Neuron (in vitro differentiated cells): Measurements from ENCODE around the gene EXO1.
"Not testable (repeated sequence)": the region's sequence is repeated elsewhere in the genome, so short reads cannot be mapped to it uniquely, and the experiment has no call there.

ENCODE experiments used
- H2AFZ ChIP-seq: one replicate; pipeline ENCODE4 v1.6.1; 2013; ENCODE audit warnings: low read depth, mild to moderate bottlenecking, inconsistent platforms, low read length, moderate library complexity
- H3K27me3 ChIP-seq: one replicate; pipeline ENCODE4 v1.6.1; 2013; ENCODE audit warnings: low read length; ENCODE audit not compliant: insufficient read depth
- H3K36me3 ChIP-seq: one replicate; pipeline ENCODE4 v1.6.1; 2013; ENCODE audit warnings: low read length; ENCODE audit not compliant: insufficient read depth
- H3K4me1 ChIP-seq: one replicate; pipeline ENCODE4 v1.6.1; 2013; ENCODE audit warnings: low read length; ENCODE audit not compliant: insufficient read depth
- H3K4me3 ChIP-seq: 2 replicates; pipeline ENCODE4 v1.5.1; 2013; ENCODE audit warnings: mild to moderate bottlenecking, low read length, moderate library complexity
- H3K9me3 ChIP-seq: one replicate; pipeline ENCODE4 v1.6.1; 2013; ENCODE audit warnings: low read length

The EXO1 gene

DNA sequence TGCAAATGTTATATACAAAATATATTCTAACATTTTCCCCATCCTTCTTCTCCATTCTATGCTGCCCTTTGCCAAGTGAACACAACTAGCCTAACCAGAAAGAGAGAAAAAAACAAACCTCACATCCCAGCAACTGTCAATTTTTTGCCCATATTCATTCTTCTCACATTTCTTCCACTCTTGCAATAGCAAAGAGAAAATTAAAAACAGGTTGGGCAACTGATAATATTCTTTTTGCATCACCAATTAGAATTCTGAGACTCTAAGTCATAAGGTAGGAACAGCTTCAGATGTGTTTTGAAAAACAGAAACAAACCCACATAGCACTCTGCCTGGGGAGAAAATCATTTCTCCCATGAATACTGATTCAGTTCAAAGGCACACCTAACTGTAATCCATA is 25.2 kb upstream of the EXO1 start:
- Histone ChIP-seq H3K4me3 (no peak overlapping the region), H3K4me1 (no peaks in the 10 kb centered on the region), H3K27me3 (no peaks in the 10 kb centered on the region), H3K9me3 (no peaks in the 10 kb centered on the region), H3K36me3 (no peaks in the 10 kb centered on the region), H2AFZ (no peak overlapping the region)

DNA sequence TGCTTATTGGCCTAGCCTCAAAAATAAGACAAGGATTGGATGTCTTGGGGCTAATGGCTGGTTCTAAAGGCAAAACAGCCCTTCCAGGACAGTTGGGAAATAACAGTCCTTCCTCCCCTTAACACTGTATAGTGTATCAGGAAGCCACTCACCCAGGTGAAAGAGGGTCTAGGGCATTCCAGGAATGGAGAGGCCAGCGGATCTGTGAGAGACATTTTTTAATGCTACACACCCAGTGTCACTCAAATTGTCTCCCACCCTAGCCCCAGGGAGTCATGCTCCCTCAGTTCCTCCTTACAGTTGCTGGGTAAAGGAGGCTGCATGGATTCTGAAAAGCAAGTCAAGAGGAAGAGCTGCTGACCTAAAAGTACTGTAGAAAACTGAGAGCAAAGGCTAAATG is 24.1 kb upstream of the EXO1 start:
- Histone ChIP-seq H3K4me1 (peaks cover 5% of the 10 kb centered on the region), H2AFZ (no peak overlapping the region), H3K9me3 (no peaks in the 10 kb centered on the region), H3K4me3 (peak overlapping the region; percentile 8), H3K36me3 (no peaks in the 10 kb centered on the region), H3K27me3 (peaks cover 3% of the 10 kb centered on the region)

DNA sequence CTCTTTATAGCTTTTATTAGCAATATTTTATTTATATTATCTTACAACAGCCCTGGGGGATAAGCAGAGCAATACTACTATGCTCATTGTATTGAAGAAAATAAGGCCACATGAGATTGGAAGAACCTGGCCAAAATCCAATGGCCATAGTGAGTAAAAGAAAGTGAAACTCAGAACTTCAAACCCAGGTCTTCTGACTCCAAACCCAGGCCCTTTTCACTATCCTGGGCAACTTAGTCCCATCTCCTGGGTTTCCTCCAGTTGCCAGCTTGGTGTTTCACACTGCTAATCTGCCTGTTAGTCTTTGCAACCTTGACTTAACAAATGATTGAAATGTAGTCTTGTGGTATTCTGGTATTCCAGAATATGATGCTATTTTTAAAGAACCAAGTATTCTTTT is 22.4 kb upstream of the EXO1 start:
- H3K36me3 ChIP-seq: no peaks in the 10 kb centered on the region
- peaks cover 3% of the 10 kb centered on the region for H3K27me3 ChIP-seq
- H3K9me3 ChIP-seq: no peaks in the 10 kb centered on the region
- no peak overlapping the region for H3K4me3 ChIP-seq
- H3K4me1 ChIP-seq: peaks cover 5% of the 10 kb centered on the region
- no peak overlapping the region for H2AFZ ChIP-seq

DNA sequence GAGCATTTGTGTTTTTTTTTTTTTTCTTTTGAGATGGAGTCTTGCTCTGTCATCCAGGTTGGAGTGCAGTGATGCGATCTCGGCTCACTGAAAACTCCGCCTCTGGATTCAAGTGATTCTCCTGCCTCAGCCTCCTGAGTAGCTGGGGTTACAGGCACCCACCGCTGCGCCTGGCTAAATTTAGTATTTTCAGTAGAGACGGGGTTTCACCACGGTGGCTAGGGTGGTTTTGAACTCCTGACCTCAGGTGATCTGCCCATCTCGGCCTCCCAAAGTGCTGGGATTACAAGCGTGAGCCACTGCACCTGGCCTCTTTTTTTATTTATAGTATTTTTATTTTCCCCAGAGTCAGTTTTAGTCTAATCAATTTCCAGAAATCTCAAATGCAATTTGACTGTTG is 21.4 kb upstream of the EXO1 start:
- H3K27me3 ChIP-seq: not testable (repeated sequence)

DNA sequence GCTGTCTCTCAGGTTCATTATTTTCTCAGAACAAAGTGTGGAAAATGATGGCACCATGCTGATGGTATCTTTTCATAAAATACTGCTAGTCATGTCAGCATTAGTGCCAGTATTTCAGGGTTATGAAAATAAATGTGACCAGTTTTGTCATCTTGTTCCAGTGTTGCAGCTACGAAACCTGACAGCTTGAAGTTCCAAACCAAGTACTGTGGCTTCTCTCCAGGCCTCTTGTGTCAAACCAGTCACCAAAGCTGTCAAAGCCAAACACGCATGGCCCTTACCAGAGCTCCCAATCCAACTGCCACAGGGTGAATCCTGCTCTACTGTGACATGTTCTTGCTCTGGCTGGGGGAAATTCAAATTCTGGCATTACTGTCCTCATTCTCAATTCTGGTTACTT is 20.7 kb upstream of the EXO1 start:
- H2AFZ ChIP-seq: no peak overlapping the region

More for the DNA sequence above, 21.4 kb upstream of the EXO1 start:
- H3K36me3 ChIP-seq, H2AFZ ChIP-seq, H3K4me1 ChIP-seq, H3K4me3 ChIP-seq, H3K9me3 ChIP-seq: not testable (repeated sequence)

DNA sequence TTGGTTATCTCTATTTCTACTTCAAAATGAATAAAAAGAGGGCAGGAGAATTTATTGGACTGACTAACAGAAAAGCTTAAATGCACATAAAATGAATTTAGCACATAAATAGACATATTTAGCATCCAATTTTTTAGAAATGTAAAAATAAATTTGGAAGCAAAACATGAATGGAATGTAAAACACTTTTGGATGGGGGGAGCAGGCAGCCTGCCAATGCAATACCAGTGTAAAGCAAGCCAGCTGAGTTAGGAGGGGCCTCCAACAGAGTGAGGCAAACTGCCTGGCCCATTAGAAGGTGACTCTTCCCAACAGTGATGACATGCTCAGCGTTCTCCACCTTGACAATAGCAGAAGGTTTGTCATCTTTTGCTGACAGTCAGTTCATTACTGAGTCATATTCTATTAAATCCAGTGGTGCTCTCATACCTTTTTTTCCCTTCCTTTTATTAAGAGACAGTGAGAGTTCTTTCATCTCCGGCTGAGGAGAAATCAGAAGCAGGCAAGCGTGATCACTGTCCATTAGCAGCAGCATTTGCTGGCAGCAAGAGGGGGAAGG is 19.5 kb upstream of the EXO1 start:
- Histone ChIP-seq H3K27me3 (peaks cover 3% of the 10 kb centered on the region), H3K4me1 (peaks cover 5% of the 10 kb centered on the region), H3K36me3 (no peaks in the 10 kb centered on the region), H2AFZ (no peak overlapping the region), H3K4me3 (no peak overlapping the region), H3K9me3 (no peaks in the 10 kb centered on the region)

More for the DNA sequence above, 20.7 kb upstream of the EXO1 start:
- peaks cover 3% of the 10 kb centered on the region for H3K27me3 ChIP-seq
- no peaks in the 10 kb centered on the region for H3K36me3 ChIP-seq
- no peak overlapping the region for H3K4me3 ChIP-seq
- no peaks in the 10 kb centered on the region for H3K9me3 ChIP-seq
- H3K4me1 ChIP-seq: peaks cover 5% of the 10 kb centered on the region

DNA sequence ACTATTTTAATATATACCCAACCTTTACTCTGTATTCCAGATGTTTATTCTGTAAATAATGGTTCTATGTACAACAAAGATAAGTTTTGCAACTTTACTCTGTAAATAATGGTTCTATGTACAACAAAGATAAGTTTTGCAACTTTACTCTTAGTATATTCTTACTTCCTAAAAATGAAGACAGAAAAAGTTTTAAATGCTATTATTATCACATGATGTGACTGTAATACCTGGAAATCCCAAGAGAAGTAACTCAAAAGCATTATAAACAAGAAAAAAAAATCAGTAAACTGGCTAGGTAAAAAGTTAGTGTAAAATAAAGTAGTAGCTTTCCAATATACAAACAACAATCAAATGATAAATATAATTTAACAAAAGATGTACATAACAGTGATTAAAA is 18.5 kb upstream of the EXO1 start:
- Histone ChIP-seq H3K27me3 (peaks cover 3% of the 10 kb centered on the region), H3K4me3 (no peak overlapping the region), H2AFZ (no peak overlapping the region), H3K4me1 (peaks cover 5% of the 10 kb centered on the region), H3K36me3 (no peaks in the 10 kb centered on the region), H3K9me3 (no peaks in the 10 kb centered on the region)

DNA sequence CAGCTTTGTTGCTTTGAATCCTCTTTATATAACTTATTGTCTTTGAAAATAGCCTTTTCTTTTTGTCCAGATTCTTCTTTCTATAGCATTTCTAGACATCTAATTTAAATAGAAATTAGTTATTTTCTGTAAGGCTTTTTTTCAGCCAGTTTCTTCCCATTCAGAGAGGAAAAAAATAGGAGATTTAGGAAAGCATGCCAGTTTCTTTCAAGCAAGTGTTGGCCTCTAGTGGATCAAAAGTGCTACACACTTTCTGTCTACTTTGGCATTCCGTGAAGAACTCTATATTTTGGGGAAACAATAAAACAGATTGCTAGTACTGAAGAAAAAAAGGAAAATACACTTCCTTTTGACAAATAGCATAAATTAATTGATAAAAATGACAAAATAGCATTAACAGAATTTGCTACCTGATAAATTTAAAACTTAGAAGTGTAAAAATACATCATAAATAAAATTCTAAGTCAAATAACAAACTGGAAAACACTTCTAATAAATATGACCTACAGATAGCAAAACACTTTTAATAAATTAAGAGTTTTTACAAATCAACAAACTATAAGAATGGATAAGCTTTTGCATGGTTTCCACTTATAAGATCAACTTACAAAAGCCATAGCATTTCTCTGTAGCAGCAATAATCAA is 13.1 kb upstream of the EXO1 start:
- H3K27me3 ChIP-seq: peaks cover 4% of the 10 kb centered on the region
- H3K4me1 ChIP-seq: no peaks in the 10 kb centered on the region
- H3K4me3 ChIP-seq: no peak overlapping the region
- H3K36me3 ChIP-seq: no peaks in the 10 kb centered on the region
- no peak overlapping the region for H2AFZ ChIP-seq
- H3K9me3 ChIP-seq: no peaks in the 10 kb centered on the region

DNA sequence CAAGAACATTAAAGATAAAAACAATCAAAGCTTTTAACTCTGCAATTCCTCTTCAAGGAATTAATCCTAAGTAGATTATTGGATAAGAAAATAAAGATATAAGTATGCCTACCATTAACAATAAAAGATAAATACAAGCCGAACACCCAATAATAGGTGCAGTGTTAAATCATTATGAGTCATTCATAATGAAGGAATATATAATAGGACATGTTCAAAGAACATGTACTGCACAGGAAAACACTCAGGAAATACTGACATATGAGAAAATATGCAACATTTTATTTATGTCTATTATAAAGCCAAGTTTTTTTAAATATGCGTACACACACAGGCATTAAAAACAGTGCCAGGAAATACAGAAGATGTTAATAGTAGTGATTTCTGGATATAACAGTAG is 11.1 kb upstream of the EXO1 start:
- Histone ChIP-seq H3K27me3 (peaks cover 4% of the 10 kb centered on the region), H2AFZ (no peak overlapping the region), H3K9me3 (no peaks in the 10 kb centered on the region), H3K4me1 (no peaks in the 10 kb centered on the region), H3K36me3 (no peaks in the 10 kb centered on the region), H3K4me3 (no peak overlapping the region)

DNA sequence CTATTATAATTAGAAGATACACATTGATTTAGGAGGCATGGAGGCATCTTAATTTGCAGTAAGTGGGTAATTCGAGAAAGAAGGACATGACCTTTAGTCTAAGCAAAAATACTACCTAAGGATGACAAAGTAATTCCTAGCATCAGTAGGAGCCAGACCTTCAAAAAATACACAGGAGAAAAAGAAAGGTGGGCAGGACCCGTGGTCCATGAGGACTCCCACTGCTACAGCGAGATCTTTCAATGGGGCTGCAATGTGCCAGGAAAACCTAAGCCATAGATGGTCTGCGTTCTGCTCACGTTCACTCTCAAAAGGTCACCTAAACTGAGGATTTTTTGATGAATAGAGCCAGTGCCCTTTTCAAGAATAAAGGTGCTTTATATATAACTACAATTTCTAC is 10.6 kb upstream of the EXO1 start:
- H3K36me3 ChIP-seq: no peaks in the 10 kb centered on the region
- H2AFZ ChIP-seq: no peak overlapping the region
- H3K4me3 ChIP-seq: no peak overlapping the region
- peaks cover 4% of the 10 kb centered on the region for H3K27me3 ChIP-seq
- no peaks in the 10 kb centered on the region for H3K9me3 ChIP-seq
- H3K4me1 ChIP-seq: peaks cover 3% of the 10 kb centered on the region

DNA sequence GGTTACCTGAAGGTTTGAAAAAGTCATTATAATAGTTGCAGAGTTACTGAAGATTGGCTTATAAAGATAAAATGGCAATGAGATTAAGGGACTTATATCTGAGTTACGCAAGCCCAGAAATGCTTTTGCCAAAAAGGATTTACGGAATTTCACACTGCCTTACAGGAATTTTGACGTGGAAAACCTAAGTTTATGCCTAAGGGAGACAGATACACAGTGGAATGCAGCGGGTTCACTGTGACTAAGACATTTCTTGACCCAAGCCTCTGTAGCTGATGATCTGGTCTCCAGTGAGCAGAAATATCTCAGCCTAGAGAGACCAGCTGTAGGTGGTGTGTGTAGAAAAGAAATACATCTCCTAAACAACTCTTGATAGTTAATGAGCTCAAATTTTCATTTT is 10.1 kb upstream of the EXO1 start:
- H2AFZ ChIP-seq: no peak overlapping the region
- no peak overlapping the region for H3K4me3 ChIP-seq
- no peaks in the 10 kb centered on the region for H3K9me3 ChIP-seq
- H3K4me1 ChIP-seq: peaks cover 7% of the 10 kb centered on the region
- H3K36me3 ChIP-seq: no peaks in the 10 kb centered on the region
- peaks cover 4% of the 10 kb centered on the region for H3K27me3 ChIP-seq

DNA sequence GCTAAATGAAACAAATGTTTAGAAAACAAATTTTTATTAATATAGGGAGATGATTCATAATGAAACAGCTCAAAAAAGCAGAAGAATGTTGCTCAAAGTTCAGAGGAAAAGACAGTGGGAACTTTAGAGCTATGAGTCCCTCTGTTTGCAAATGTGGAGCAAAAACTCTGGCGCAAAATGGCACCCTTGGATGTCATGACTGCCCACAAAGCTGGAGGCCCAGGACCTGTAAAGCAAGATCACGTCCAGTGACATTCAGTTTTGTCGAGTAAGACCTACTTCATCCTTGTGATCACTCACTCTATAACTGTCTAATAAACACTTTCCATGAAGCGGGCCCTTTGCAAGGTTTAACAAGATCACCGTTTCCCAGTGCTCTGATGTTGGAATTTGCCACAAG is 9.1 kb upstream of the EXO1 start:
- Histone ChIP-seq H3K4me3 (no peak overlapping the region), H2AFZ (no peak overlapping the region), H3K36me3 (no peaks in the 10 kb centered on the region), H3K27me3 (peaks cover 4% of the 10 kb centered on the region), H3K9me3 (no peaks in the 10 kb centered on the region), H3K4me1 (peaks cover 7% of the 10 kb centered on the region)

DNA sequence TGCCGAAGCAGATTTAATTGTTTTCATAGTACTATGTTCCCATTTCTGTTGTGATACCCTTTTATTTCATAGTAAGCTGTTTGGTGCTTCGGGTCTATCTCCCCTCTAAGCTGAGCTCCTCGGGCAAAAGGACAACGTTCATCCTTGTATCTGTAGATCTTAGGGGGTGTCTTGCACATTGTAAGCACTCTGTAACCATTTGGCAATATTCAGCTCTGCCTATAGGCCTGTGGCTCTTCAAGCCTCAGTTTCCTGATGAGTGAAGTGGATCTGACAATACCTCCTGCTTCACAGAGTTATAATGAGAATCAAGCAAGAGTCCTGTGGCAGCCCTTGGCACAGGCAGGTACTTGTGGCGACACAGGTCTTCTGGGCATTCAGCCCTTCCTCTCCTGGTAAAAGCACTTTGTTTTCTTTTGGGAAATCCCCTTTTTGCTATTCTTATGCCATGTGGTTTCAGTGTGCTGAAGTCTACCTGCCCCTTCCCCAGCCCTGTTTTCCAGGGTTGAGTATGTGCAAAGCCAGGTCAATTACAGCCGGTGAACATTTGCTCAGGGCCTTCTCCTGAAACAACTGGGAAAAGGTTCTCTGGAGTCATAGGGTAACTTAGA is 8.5 kb upstream of the EXO1 start:
- Histone ChIP-seq H3K4me1 (peaks cover 7% of the 10 kb centered on the region), H3K9me3 (no peaks in the 10 kb centered on the region), H2AFZ (no peak overlapping the region), H3K36me3 (no peaks in the 10 kb centered on the region), H3K4me3 (no peak overlapping the region), H3K27me3 (peaks cover 4% of the 10 kb centered on the region)

DNA sequence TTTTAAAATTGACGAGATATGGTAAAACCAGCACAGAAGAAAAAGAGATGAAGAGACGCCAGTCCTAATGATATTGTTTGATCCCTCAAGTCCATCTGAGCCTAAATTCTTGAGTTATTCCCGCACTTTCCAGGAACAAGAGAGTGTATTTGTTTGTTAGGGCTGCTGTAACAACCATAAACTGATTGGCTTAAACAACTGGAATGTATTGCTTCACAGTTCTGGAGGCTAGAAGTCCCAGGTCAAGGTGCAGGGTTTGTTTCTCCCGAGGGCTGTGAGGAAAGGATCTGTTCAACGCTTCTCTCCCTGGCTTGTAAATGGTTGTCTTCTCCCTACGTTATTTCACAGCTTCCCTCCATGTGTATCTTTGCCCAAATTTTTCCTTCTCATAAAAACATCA is 7.8 kb upstream of the EXO1 start:
- no peaks in the 10 kb centered on the region for H3K36me3 ChIP-seq
- H2AFZ ChIP-seq: no peak overlapping the region
- peaks cover 7% of the 10 kb centered on the region for H3K4me1 ChIP-seq
- H3K27me3 ChIP-seq: peaks cover 4% of the 10 kb centered on the region
- no peak overlapping the region for H3K4me3 ChIP-seq
- no peaks in the 10 kb centered on the region for H3K9me3 ChIP-seq
